SIG-M5 treated with dmso at 0.1 percent for 504 hours (cell line): ENCODE results near the gene TAF11L7.
"Not testable (repeated sequence)": the region's sequence is repeated elsewhere in the genome, so short reads cannot be mapped to it uniquely, and the experiment has no call there.

Source experiments
- DNase-seq: peaks from one replicate; lab custom pipeline; 2025; ENCODE audit not compliant: unreplicated experiment; lab: John Stamatoyannopoulos, UW

TAF11L7 gene

DNA sequence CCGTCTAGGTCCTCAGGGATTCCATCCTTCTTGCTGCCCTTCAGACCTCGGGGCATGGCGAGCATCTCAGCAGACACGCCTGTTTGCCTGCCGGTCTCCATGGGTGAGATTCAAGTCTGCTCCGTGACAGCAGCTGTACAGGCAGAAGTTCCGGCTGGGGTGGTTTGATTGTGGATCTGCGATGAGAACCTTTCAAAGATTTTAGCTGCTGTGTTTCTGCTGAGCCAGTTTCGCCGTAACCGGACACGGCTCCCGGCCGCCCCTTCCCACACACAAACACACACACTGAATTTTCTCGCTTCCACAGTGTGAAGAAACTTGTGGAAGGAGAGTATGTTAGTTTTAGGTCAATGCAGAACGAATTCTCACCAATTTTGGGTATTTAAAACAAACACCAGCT lies at the start of gene TAF11L7:
TAF11L7 (minus strand) TSS at position 101 of the 400 bp plus-strand sequence.
- not testable (repeated sequence) for DNase-seq

DNA sequence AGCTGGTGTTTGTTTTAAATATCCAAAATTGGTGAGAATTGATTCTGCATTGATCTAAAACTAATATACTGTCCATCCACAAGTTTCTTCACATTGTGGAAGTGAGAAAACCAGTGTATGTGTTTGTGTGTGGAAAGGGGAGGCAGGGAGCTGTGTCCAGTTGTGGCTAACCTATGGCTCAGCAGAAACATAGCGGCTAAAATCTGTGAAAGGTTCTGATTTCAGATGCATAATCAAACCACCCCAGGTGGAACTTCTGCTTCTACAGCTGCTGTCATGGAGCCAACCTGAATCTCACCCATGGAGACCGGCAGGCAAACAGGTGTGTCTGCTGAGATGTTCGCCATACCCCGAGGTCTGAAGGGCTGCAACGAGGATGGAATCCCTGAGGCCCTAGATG lies 48.6 kb upstream of the TAF11L7 start, which contains the start of gene TAF11L14:
TAF11L14 (plus strand) TSS at position 301 of the 400 bp plus-strand sequence.
- no peak for DNase-seq

DNA sequence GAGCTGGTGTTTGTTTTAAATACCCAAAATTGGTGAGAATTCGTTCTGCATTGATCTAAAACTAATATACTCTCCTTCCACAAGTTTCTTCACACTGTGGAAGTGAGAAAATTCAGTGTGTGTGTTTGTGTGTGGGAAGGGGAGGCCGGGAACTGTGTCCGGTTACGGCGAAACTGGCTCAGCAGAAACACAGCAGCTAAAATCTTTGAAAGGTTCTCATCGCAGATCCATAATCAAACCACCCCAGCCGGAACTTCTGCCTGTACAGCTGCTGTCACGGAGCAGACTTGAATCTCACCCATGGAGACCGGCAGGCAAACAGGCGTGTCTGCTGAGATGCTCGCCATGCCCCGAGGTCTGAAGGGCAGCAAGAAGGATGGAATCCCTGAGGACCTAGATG lies 46.2 kb upstream of the TAF11L7 start, which contains the start of gene TAF11L13:
TAF11L13 (plus strand) TSS at position 301 of the 400 bp plus-strand sequence.
- DNase-seq, result not testable (repeated sequence)

DNA sequence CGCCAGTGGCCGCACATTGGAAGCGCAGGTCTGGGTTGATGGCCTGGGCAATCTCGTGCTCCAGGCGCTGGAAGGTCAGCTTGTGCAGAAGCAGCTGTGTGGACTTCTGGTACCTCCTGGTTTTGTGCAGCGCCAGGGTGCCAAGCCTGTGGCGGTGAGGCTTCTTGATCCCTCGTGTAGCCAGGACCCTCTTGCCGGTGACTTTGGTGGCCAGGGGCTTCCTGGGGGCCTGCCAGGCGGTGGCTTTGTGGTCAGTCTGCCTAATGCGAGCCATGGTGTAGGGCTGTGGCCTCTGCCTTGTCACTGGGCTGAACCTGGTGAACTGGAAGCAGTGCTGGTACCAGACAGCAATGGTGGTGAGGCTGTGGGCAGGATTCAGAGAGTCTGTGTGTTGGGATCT lies 40.1 kb upstream of the TAF11L7 start:
- no peak for DNase-seq

GRCh38 chr5:17620627-17621026 lies 35.1 kb upstream of the TAF11L7 start:
- DNase-seq, result no peak

- DNase-seq, result no peak
Observed at GRCh38 chr5:17619354-17619753, 33.8 kb upstream of the TAF11L7 start.

DNA sequence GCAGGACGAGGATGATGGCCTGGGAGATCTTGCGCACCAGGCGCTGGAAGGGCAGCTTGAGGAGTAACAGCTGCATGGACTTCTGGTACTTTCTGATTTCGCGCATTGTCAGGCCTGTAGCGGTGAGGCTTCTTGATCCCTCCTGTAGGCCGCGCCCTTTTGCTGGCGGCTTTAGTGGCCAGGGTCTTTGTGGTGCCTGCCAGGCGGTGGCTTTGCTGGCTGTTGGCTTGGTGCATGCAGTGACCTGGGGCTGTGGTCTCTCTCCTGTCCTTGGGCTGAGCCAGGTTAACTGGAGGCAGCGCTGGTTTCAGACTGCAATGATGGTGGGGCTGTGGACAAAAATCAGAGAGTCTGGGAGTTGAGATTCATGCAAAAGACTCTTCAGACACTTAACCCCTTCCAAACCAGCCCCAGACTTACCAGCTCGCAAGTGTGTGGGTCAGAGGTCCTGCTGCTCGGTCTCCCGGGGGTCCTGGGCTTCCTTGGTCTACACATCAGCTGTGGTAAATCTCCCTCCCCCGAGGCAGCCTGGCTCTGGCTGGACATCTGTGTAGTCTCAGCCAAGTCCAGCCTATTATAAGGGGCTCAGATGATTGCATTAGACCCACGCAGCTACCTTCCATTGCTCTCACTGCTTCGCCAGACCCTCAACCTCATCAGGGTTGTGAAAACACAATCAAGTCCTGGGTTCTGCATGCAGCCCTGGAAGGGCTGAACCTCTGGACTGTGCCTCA lies 29.5 kb upstream of the TAF11L7 start:
- DNase-seq, result no peak

- DNase-seq, result not testable (repeated sequence)
Observed at GRCh38 chr5:17610092-17610491, 24.5 kb upstream of the TAF11L7 start, which contains the start of gene TAF11L12. Gene TAF11L12, plus strand, starts transcription at chr5:17610392.

DNA sequence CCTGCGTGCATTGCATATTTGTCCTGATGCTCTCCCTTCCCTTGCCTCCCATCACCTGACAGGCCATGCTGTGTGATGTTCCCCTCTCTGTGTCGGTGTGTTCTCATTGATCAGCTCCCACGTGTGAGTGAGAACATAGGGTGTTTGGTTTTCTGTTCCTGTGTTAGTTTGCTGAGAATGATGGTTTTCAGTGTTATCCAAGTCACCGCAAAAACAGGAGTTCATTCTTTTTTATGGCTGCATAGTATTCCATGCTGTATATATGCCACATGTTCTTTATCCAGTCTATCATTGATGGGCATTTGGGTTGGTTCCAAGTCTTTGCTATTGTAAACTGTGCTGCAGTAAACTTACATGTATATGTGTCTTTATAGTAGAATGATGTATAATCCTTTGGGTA lies 21.9 kb upstream of the TAF11L7 start:
- DNase-seq, result not testable (repeated sequence)

GRCh38 chr5:17604951-17605350 lies 19.4 kb upstream of the TAF11L7 start:
- no peak for DNase-seq

DNA sequence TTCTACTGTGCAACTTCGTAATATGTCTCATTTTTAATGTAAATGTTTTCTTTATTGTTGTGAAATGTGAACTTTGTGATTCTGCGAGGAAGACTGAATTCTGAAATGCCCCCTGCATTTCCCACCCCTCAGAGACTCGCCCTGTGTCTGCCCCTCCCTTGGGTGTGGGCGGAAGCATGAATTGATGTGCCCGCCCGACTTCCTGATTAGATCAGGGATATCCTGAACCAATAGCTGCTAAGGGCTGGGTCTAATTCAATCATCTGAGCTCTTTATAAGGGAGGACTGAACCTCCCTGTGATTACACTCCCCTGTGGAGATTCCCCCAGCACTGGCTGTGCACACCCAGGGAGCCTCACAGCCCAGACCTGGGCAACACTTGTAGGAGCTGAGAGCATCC lies 18.3 kb upstream of the TAF11L7 start, which contains the start of gene TAF11L11:
TAF11L11 (plus strand) TSS at position 304 of the 400 bp plus-strand sequence.
- DNase-seq, result not testable (repeated sequence)

DNA sequence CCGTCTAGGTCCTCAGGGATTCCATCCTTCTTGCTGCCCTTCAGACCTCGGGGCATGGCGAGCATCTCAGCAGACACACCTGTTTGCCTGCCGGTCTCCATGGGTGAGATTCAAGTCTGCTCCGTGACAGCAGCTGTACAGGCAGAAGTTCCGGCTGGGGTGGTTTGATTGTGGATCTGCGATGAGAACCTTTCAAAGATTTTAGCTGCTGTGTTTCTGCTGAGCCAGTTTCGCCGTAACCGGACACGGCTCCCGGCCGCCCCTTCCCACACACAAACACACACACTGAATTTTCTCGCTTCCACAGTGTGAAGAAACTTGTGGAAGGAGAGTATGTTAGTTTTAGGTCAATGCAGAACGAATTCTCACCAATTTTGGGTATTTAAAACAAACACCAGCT lies 12.2 kb upstream of the TAF11L7 start, which contains the start of gene TAF11L10:
TAF11L10 (minus strand) TSS at position 101 of the 400 bp plus-strand sequence.
- DNase-seq, result not testable (repeated sequence)

- not testable (repeated sequence) for DNase-seq
Observed at GRCh38 chr5:17594255-17594654, 8.7 kb upstream of the TAF11L7 start, which contains the start of gene TAF11L9. Gene TAF11L9, minus strand, starts transcription at chr5:17594394.

DNA sequence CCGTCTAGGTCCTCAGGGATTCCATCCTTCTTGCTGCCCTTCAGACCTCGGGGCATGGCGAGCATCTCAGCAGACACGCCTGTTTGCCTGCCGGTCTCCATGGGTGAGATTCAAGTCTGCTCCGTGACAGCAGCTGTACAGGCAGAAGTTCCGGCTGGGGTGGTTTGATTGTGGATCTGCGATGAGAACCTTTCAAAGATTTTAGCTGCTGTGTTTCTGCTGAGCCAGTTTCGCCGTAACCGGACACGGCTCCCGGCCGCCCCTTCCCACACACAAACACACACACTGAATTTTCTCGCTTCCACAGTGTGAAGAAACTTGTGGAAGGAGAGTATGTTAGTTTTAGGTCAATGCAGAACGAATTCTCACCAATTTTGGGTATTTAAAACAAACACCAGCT lies 5.3 kb upstream of the TAF11L7 start, which contains the start of gene TAF11L8:
TAF11L8 (minus strand) TSS at position 101 of the 400 bp plus-strand sequence.
- not testable (repeated sequence) for DNase-seq
